Measurements from ENCODE around the gene SLC49A3. TPM values are rescaled to one million over a fixed set of nuclear protein-coding genes. Genes with fewer than 3 reads are reported as not detected.

Gene SLC49A3
- total and polyA plus RNA-seq, 2 of the 8 experiments (the other 6 are each of a cell fraction or from before 2014, with no cell fraction given) = 5.0 to 8.8 TPM

GRCh38 chr4:683982-684622, 4.8 kb downstream of the SLC49A3 start:
- Histone ChIP-seq H3K9ac (replicated peaks in 1 of 4; ENCODE audit: extremely low read depth in 1 of 4, low read depth in 3 of 4, low read length in 3 of 4) (peak overlapping the region in 2 of 4 experiments; percentile 26 to 29; a peak in 2 of 7 replicates), H3K4me3 (ENCODE audit: extremely low read depth in 1 of 4, insufficient read depth in 2 of 4, low read depth in 3 of 4, low read length in 4 of 4) (no peak overlapping the region), H2BK5ac (ENCODE audit: low read depth, low read length) (peak overlapping the region; percentile 68), H4K5ac (ENCODE audit: insufficient read length, low read depth, low read length) (no peak overlapping the region), H3K27ac (ENCODE audit: low read depth, low read length) (no peak overlapping the region), H3K4me1 (replicated peaks in 1 of 4; ENCODE audit: control insufficient read depth in 3 of 4, insufficient read depth in 4 of 4, low read length in 3 of 4) (peaks cover 0 to 25% (median 13%) of the 10 kb centered on the region in 4 experiments; a peak in 6 of 7 replicates), H2AK5ac (ENCODE audit: low read depth, low read length) (no peak overlapping the region), H4K91ac (replicated peaks; ENCODE audit: insufficient read length, low read length) (no peak overlapping the region), H2BK12ac (ENCODE audit: low read depth, low read length) (peak overlapping the region; percentile 23; the same call in 1 of the 2 replicates), H3K23me2 (ENCODE audit: low read depth, low read length) (peaks cover 3% of the 10 kb centered on the region; the same call in 1 of the 2 replicates), H3K4me2 (ENCODE audit: insufficient read depth in 1 of 2, low read depth in 2 of 2, low read length in 2 of 2) (no peak overlapping the region), H2AFZ (ENCODE audit: low read length) (no peak overlapping the region), H2BK120ac (replicated peaks; ENCODE audit: low read depth, low read length) (no peak overlapping the region), H3K27me3 (replicated peaks in 1 of 4; ENCODE audit: control insufficient read depth in 3 of 4, extremely low read depth in 1 of 4, insufficient read depth in 3 of 4, low read length in 3 of 4) (no peaks in the 10 kb centered on the region; a peak in 2 of 7 replicates), H3K23ac (ENCODE audit: insufficient read length) (no peak overlapping the region), H3K36me3 (ENCODE audit: control insufficient read depth in 2 of 4, insufficient read depth in 4 of 4, low read length in 3 of 4) (no peaks in the 10 kb centered on the region), H2BK15ac (ENCODE audit: low read length) (no peak overlapping the region), H4K8ac (ENCODE audit: extremely low read depth, insufficient read depth, low read length) (no peak overlapping the region), H3K79me1 (ENCODE audit: low read depth, low read length) (no peaks in the 10 kb centered on the region), H3K4ac (replicated peaks; ENCODE audit: insufficient read length, low read depth, low read length) (no peak overlapping the region), H4K20me1 (replicated peaks in 1 of 2; ENCODE audit: control insufficient read depth in 1 of 2, insufficient read depth in 2 of 2, low read length in 2 of 2) (peaks cover 0 to 10% of the 10 kb centered on the region in 2 experiments), H3K9me3 (ENCODE audit: insufficient read depth in 2 of 2, low read depth in 1 of 2, low read length in 1 of 2) (no peaks in the 10 kb centered on the region), H2BK20ac (ENCODE audit: low read length) (no peak overlapping the region), H3K56ac (replicated peaks; ENCODE audit: insufficient read length, low read depth, low read length) (no peak overlapping the region), H3K18ac (ENCODE audit: extremely low read depth, low read length) (peak overlapping the region; percentile 24), H3K14ac (ENCODE audit: insufficient read length) (no peak overlapping the region), H3K79me2 (ENCODE audit: control insufficient read depth in 1 of 2, insufficient read depth in 2 of 2, low read length in 2 of 2) (no peaks in the 10 kb centered on the region)
- DNase-seq (ENCODE audit: low read depth in 1 of 2, low spot score in 2 of 2) (peak in 1 of 2 experiments; percentile 91), FAIRE-seq (no peak)
- WGBS, 2 experiments (ENCODE audit: extremely low coverage in 1 of 2, insufficient coverage in 1 of 2, insufficient read length in 1 of 2, insufficient replicate concordance in 2 of 2, low coverage in 1 of 2, low lambda C conversion rate in 2 of 2, missing lambda C conversion rate in 1 of 2) = 50% methylated on average over 13 of the region's 19 CpGs; no CpG with 5 or more reads in 1 of the 2 experiments
- ChIA-PET CTCF (ENCODE audit: partially characterized antibody) (interaction anchor here (0.6 to 5.7 kb wide), 31 partner anchors 8 to 295 kb away, joined by 3 to 65 read pairs (median 4); partner anchors contain the start of genes ATP5ME and MYL5), POLR2A (ENCODE audit: partially characterized antibody) (interaction anchor here (0.8 to 6.3 kb wide), 11 partner anchors 8 to 108 kb away, joined by 3 to 34 read pairs (median 4); partner anchors contain the start of genes ATP5ME, MYL5 and TMEM271)
- TF ChIP-seq SP4 (IDR thresholded peaks at IDR 0.05; ENCODE audit: low read length) (peak; percentile 73; the same call in 1 of the 2 replicates), SP1 (IDR thresholded peaks at IDR 0.05; ENCODE audit: low read depth, low read length) (peak; percentile 47; the same call in 1 of the 2 replicates), SIRT6 (IDR thresholded peaks at IDR 0.05; ENCODE audit: low read length) (no peak), TAF1 (IDR thresholded peaks at IDR 0.05; ENCODE audit: low read depth, low read length) (no peak), SUZ12 (IDR thresholded peaks at IDR 0.05; ENCODE audit: low read length) (no peak), RAD21 (IDR thresholded peaks at IDR 0.05 in 1 of 2, conservative IDR thresholded peaks at IDR 0.05 in 1 of 2; ENCODE audit: low read depth in 2 of 2, low read length in 2 of 2) (peak; percentile 55 to 65), POU5F1 (IDR thresholded peaks at IDR 0.05; ENCODE audit: low read depth, low read length) (no peak), GABPA (IDR thresholded peaks at IDR 0.05; ENCODE audit: borderline replicate concordance, insufficient read depth, low read length) (peak; percentile 64; the same call in 1 of the 2 replicates), BRCA1 (IDR thresholded peaks at IDR 0.05; ENCODE audit: low read depth, low read length) (no peak), SIN3A (conservative IDR thresholded peaks at IDR 0.05 in 1 of 2, IDR thresholded peaks at IDR 0.05 in 1 of 2; ENCODE audit: low read depth in 1 of 2, low read length in 2 of 2) (0 out of 4 replicates have a peak, but pooled peaks of 1 of the 2 experiments have one; percentile 19), HDAC2 (IDR thresholded peaks at IDR 0.05; ENCODE audit: borderline replicate concordance in 1 of 2, low read depth in 2 of 2, low read length in 2 of 2) (no peak)

All from H1 (cell line).